GM19468 (cell line): ENCODE measurements around the gene CRYBG1.
A peak's percentile ranks its signal among the peaks of the same experiment; 100 is the strongest.

Source experiments
- ATAC-seq: cut with Tn5 transposase; IDR thresholded peaks from one replicate; pipeline ENCODE4 v1.9.1; 2021; ENCODE audit warnings: mild to moderate bottlenecking, moderate library complexity, moderate number of reproducible peaks; ENCODE audit not compliant: unreplicated experiment; ENCODE audit errors: extremely low read depth

The CRYBG1 gene

GRCh38 chr6:106518748-106519147 is 158.2 kb downstream of the CRYBG1 start:
- ATAC-seq, result no peak

DNA sequence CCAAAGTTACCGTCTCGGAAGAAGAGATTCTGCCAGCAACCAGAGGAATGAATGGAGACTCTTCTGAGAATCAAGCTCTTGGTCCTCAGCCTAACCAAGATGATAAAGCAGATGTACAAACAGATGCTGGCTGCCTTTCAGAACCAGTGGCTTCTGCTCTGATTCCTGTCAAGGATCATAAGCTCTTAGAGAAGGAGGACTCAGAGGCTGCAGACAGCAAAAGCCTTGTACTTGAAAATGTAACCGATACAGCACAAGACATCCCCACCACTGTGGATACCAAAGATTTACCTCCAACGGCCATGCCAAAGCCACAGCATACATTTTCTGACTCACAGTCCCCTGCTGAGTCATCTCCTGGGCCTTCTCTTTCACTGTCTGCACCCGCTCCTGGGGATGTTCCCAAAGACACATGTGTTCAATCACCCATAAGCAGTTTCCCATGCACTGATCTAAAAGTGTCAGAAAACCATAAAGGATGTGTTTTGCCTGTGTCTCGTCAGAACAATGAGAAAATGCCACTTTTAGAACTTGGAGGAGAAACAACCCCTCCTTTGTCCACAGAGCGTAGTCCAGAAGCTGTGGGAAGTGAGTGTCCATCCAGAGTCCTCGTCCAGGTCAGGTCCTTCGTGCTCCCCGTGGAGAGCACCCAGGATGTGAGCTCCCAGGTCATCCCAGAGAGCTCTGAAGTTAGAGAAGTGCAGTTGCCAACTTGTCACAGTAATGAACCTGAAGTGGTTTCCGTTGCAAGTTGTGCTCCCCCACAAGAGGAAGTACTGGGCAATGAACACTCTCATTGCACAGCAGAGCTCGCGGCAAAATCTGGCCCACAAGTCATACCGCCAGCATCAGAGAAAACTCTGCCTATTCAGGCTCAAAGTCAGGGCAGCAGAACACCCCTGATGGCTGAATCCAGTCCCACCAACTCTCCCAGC is 159.2 kb downstream of the CRYBG1 start:
- peak; percentile 20 for ATAC-seq

GRCh38 chr6:106520711-106521401 is 160.3 kb downstream of the CRYBG1 start:
- ATAC-seq, result peak; percentile 54

DNA sequence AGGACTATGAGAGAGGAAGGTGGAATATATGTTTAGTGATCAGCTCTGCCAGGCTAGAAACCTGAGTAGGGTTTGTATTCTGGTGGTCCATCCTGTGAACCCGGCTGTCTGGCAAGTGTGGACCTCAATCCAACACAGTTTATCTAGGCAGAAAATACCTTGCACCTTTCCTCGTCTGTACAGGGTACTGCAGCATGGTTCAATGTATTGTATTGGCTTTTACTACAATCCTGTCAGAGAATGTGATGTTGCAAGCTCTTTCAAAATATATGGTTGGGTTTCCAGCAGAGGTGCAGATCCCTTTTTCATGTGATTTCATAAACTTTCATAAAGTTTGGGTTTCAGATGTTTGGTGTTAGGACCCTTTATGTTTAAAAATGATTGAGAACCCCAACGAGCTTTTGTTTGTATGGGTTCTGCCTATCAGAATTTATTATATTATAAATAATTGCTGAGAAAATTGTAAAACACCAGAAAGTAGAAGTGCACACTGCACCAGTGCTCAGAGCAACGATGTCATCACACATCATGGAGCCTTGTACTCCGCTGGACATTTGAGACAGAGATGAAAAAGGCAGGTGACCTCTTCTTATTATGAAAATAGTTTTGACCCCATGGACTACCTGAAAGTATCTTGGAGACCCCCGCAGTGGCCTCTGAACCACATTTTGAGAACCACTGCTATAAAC is 162.2 kb downstream of the CRYBG1 start:
- no peak for ATAC-seq

GRCh38 chr6:106525107-106525881 is 164.8 kb downstream of the CRYBG1 start:
- no peak for ATAC-seq

- ATAC-seq, result no peak
Observed at GRCh38 chr6:106525882-106526275, 165.4 kb downstream of the CRYBG1 start.

DNA sequence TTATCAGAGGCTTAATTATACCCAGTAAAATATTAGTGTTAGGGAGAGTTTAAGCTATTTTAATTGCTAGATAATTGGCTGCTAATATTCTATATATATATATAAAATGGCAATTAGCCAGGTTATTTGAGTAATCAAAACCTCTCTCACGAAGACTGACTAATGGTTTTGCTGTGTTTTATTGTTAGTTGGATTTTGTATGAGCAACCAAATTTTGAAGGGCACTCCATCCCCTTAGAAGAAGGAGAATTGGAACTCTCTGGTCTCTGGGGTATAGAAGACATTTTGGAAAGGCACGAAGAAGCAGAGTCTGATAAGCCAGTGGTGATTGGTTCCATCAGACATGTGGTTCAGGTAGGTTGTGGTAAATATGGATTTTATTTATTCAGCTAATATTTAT is 166.6 kb downstream of the CRYBG1 start:
- no peak for ATAC-seq

DNA sequence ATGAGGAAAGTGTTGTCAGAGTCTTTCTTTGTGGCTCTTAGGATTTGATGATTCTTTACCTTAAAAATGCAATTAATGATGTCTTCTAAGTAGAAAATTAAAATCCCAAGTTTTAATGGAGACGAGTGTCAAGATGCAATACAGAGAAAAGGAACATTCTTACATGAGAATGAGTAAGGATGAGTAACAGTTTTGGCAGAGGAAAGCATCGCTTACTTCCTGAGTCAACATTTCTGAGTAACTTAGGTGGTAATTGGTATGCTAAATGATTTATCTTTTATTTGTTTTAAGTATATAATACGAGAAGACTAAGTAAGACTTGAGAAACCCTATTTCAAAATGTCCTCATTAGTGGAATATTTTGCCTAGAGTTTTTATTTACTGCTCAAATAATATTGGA is 167.5 kb downstream of the CRYBG1 start:
- no peak for ATAC-seq

GRCh38 chr6:106528521-106528920 is 168.0 kb downstream of the CRYBG1 start:
- ATAC-seq, result no peak

DNA sequence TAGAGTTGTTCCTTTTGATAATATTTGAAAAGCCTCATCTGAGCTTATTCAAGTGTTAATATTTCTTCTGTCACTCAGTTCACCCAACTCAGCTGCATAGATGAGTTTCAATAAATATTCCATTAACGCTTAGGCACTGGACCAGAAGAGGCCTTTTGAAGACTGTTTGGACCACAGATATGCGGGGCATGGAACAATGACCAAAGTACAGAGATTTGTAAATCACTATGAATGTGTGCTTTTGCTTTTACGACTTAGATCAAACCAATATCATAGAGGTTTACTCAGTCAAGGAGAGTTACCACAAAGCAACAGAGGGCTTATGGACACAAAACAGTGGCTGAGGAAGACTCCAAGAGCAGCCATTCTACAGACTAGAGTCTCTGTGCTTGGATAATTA is 168.9 kb downstream of the CRYBG1 start:
- no peak for ATAC-seq

DNA sequence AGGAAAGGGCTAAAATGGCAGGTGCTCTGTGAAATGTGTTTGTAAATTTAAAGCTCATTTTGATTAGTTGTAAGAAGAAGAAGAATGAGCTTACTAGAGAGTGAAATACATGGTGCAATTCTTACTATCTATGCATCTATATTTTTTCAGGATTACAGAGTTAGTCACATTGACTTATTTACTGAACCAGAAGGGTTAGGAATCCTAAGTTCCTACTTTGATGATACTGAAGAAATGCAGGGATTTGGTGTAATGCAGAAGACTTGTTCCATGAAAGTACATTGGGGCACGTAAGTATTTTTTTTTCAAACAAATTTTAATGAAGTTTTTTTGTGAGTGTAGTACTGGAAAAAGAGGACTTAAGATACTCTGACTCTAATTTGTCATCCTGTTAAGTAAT is 169.5 kb downstream of the CRYBG1 start:
- no peak for ATAC-seq

GRCh38 chr6:106530502-106530901 is 170.0 kb downstream of the CRYBG1 start:
- ATAC-seq, result no peak

GRCh38 chr6:106533054-106533453 is 172.5 kb downstream of the CRYBG1 start:
- no peak for ATAC-seq

GRCh38 chr6:106534004-106534403 is 173.5 kb downstream of the CRYBG1 start:
- ATAC-seq, result no peak

DNA sequence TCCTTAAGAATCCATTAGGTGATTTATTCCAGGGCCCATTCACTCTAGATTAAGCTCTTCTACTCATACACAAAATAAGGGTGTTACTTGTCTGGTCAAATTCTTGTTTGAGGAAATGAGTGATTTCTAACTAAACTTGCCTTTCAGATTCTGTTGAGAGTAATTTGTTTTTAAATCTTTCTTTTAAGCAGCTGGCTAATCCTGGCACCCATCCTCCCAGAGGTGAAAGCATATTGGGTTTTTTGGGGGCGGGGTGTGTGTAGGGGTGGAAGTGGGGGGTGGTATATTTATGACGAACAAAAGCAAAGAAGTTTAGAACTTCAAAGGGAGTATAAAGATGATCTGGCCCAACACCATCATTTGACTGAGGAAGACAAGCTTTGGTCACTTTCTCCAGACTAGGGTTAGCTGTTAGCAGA is 174.1 kb downstream of the CRYBG1 start:
- ATAC-seq, result no peak

DNA sequence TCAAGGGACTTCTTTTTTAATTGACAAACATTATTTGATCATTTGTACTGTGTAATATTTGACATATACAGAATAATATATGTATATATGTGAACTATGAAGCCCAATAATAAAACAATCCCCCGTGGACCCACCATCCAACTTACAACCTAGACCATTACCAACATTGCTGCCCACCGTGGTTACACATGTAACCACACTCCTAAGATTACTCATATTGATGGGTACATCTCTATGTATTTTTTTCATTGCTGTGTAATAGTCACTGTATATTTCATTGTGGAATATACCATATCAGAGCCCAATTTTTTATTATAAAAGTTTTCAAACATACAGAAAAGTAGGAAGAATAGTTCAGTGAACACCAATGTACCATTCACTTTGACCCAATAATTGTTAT is 174.5 kb downstream of the CRYBG1 start:
- no peak for ATAC-seq

DNA sequence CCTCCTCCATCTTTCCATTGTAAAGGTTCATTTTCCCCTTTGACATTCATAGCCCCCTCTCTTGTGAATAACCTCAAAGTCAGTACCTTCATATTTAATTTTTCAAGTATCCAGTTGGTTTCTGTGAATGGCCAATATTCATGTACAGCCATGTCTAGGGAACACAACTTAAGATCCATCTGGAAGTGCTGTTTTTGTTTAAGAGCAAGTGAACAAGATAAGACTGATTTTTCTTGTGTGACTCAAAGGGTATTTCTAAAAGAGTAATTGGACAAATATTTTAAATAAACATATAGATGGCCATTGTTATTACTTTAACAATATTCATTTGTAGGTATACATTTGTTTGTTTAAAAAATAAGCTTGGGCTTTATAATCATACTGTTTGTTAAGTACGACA is 175.8 kb downstream of the CRYBG1 start:
- no peak for ATAC-seq

DNA sequence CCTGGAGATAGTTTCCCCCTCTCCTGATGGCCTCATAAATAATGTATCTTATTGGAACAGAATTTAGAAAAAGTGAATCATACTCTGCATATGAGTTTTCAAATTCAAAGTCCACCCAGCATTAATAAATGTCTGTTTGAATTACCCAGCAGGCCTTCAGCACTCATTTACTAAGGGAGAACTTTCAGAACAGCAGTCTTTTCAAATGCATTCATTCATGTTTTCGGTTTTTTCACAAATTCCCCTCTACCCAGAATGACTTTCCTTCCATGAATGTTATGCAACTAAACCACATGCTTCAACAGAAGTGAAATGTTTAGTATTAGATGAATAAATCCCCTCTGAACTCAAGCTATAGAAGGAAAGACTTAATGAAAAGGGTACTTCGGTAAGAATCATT is 176.3 kb downstream of the CRYBG1 start:
- ATAC-seq, result no peak

GRCh38 chr6:106537662-106538061 is 177.1 kb downstream of the CRYBG1 start:
- no peak for ATAC-seq

GRCh38 chr6:106538145-106538544 is 177.6 kb downstream of the CRYBG1 start:
- ATAC-seq, result no peak
